ENCODE data around the gene MED10.

- TF ChIP-seq CTCF (conservative IDR thresholded peaks at IDR 0.05; ENCODE audit: low read depth, low read length) (no peak), MAZ (IDR thresholded peaks at IDR 0.05; ENCODE audit: borderline replicate concordance, low read depth, low read length) (no peak)
Observed at GRCh38 chr5:6407558-6408259, 29.4 kb upstream of the MED10 start.

Measured in IMR-90 (cell line).